ENCODE results near the gene DST. TPM values are rescaled to one million over a fixed set of nuclear protein-coding genes. Genes with fewer than 3 reads are reported as not detected.

Gene DST
- total and polyA plus RNA-seq, 4 donors = 325 to 525 (median 420) TPM

GRCh38 chr6:56534680-56535419, 107.8 kb downstream of the DST start:
- no peaks in the 10 kb centered on the region for H3K27me3 ChIP-seq (ENCODE audit: control insufficient read depth, insufficient read depth, low read length)
- H3K36me3 ChIP-seq (ENCODE audit: control insufficient read depth, insufficient read depth, low read length) = peaks cover 10% of the 10 kb centered on the region
- H3K4me3 ChIP-seq (ENCODE audit: low read depth, low read length) = no peak overlapping the region
- no peaks in the 10 kb centered on the region for H3K9me3 ChIP-seq (ENCODE audit: control insufficient read depth, insufficient read depth, low read length)
- WGBS (ENCODE audit: insufficient coverage) = 61% methylated on average over 5 of the region's 8 CpGs
- no peak for DNase-seq (ENCODE audit: low read depth in 4 of 6, low spot score in 6 of 6)
- H3K4me1 ChIP-seq (ENCODE audit: control insufficient read depth, insufficient read depth, low read length) = peaks cover 3% of the 10 kb centered on the region
- H3K27ac ChIP-seq (ENCODE audit: low read depth, low read length) = no peak overlapping the region

- DNase-seq (ENCODE audit: low read depth in 4 of 6, low spot score in 6 of 6) = peak in 1 of 6 donors; percentile 67
- H3K27ac ChIP-seq (ENCODE audit: low read depth, low read length) = no peak overlapping the region
Observed at GRCh38 chr6:56532766-56533551, 109.7 kb downstream of the DST start.

GRCh38 chr6:56531839-56532595, 110.7 kb downstream of the DST start:
- no peaks in the 10 kb centered on the region for H3K27me3 ChIP-seq (ENCODE audit: control insufficient read depth, insufficient read depth, low read length)
- no CpG with 5 or more reads among the region's 5 CpGs for WGBS (ENCODE audit: insufficient coverage)
- H3K4me1 ChIP-seq (ENCODE audit: control insufficient read depth, insufficient read depth, low read length) = peaks cover 3% of the 10 kb centered on the region
- H3K9me3 ChIP-seq (ENCODE audit: control insufficient read depth, insufficient read depth, low read length) = no peaks in the 10 kb centered on the region
- DNase-seq (ENCODE audit: low read depth in 4 of 6, low spot score in 6 of 6) = no peak
- peaks cover 10% of the 10 kb centered on the region for H3K36me3 ChIP-seq (ENCODE audit: control insufficient read depth, insufficient read depth, low read length)
- H3K4me3 ChIP-seq (ENCODE audit: low read depth, low read length) = no peak overlapping the region
- no peak overlapping the region for H3K27ac ChIP-seq (ENCODE audit: low read depth, low read length)

More at GRCh38 chr6:56532766-56533551, 109.7 kb downstream of the DST start:
- H3K9me3 ChIP-seq (ENCODE audit: control insufficient read depth, insufficient read depth, low read length) = no peaks in the 10 kb centered on the region
- H3K4me1 ChIP-seq (ENCODE audit: control insufficient read depth, insufficient read depth, low read length) = peaks cover 3% of the 10 kb centered on the region
- no peaks in the 10 kb centered on the region for H3K27me3 ChIP-seq (ENCODE audit: control insufficient read depth, insufficient read depth, low read length)
- WGBS (ENCODE audit: insufficient coverage) = 40% methylated on average over 1 of the region's 5 CpGs
- H3K4me3 ChIP-seq (ENCODE audit: low read depth, low read length) = no peak overlapping the region
- H3K36me3 ChIP-seq (ENCODE audit: control insufficient read depth, insufficient read depth, low read length) = peaks cover 10% of the 10 kb centered on the region

- whole genome bisulfite sequencing (ENCODE audit: insufficient coverage) = no CpG with 5 or more reads among the region's 4 CpGs
- Histone ChIP-seq H3K27me3 (ENCODE audit: control insufficient read depth, insufficient read depth, low read length) (no peaks in the 10 kb centered on the region), H3K27ac (ENCODE audit: low read depth, low read length) (no peak overlapping the region), H3K36me3 (ENCODE audit: control insufficient read depth, insufficient read depth, low read length) (peaks cover 5% of the 10 kb centered on the region), H3K9me3 (ENCODE audit: control insufficient read depth, insufficient read depth, low read length) (no peaks in the 10 kb centered on the region), H3K4me3 (ENCODE audit: low read depth, low read length) (no peak overlapping the region), H3K4me1 (ENCODE audit: control insufficient read depth, insufficient read depth, low read length) (no peaks in the 10 kb centered on the region)
- DNase-seq (ENCODE audit: low read depth in 4 of 6, low spot score in 6 of 6) = no peak
Observed at GRCh38 chr6:56529594-56530191, 113.0 kb downstream of the DST start.

- DNase-seq (ENCODE audit: low read depth in 4 of 6, low spot score in 6 of 6) = no peak
- Histone ChIP-seq H3K27ac (ENCODE audit: low read depth, low read length) (no peak overlapping the region), H3K27me3 (ENCODE audit: control insufficient read depth, insufficient read depth, low read length) (no peaks in the 10 kb centered on the region), H3K4me3 (ENCODE audit: low read depth, low read length) (no peak overlapping the region), H3K9me3 (ENCODE audit: control insufficient read depth, insufficient read depth, low read length) (no peaks in the 10 kb centered on the region), H3K36me3 (ENCODE audit: control insufficient read depth, insufficient read depth, low read length) (peaks cover 2% of the 10 kb centered on the region), H3K4me1 (ENCODE audit: control insufficient read depth, insufficient read depth, low read length) (no peaks in the 10 kb centered on the region)
- WGBS (ENCODE audit: insufficient coverage) = no CpG with 5 or more reads among the region's 3 CpGs
Observed at GRCh38 chr6:56528412-56528841, 114.3 kb downstream of the DST start.

- peaks cover 2% of the 10 kb centered on the region for H3K36me3 ChIP-seq (ENCODE audit: control insufficient read depth, insufficient read depth, low read length)
- H3K27ac ChIP-seq (ENCODE audit: low read depth, low read length) = no peak overlapping the region
- H3K9me3 ChIP-seq (ENCODE audit: control insufficient read depth, insufficient read depth, low read length) = no peaks in the 10 kb centered on the region
Observed at GRCh38 chr6:56527934-56528333, 114.8 kb downstream of the DST start.

GRCh38 chr6:56526860-56527544, 115.7 kb downstream of the DST start:
- no CpG with 5 or more reads among the region's 1 CpG for WGBS (ENCODE audit: insufficient coverage)
- Histone ChIP-seq H3K9me3 (ENCODE audit: control insufficient read depth, insufficient read depth, low read length) (no peaks in the 10 kb centered on the region), H3K27ac (ENCODE audit: low read depth, low read length) (peak overlapping the region; percentile 50), H3K27me3 (ENCODE audit: control insufficient read depth, insufficient read depth, low read length) (no peaks in the 10 kb centered on the region), H3K36me3 (ENCODE audit: control insufficient read depth, insufficient read depth, low read length) (peaks cover 2% of the 10 kb centered on the region), H3K4me3 (ENCODE audit: low read depth, low read length) (no peak overlapping the region), H3K4me1 (ENCODE audit: control insufficient read depth, insufficient read depth, low read length) (no peaks in the 10 kb centered on the region)
- DNase-seq (ENCODE audit: low read depth in 4 of 6, low spot score in 6 of 6) = no peak

More at GRCh38 chr6:56527934-56528333, 114.8 kb downstream of the DST start:
- DNase-seq (ENCODE audit: low read depth in 4 of 6, low spot score in 6 of 6) = no peak
- Histone ChIP-seq H3K27me3 (ENCODE audit: control insufficient read depth, insufficient read depth, low read length) (no peaks in the 10 kb centered on the region), H3K4me1 (ENCODE audit: control insufficient read depth, insufficient read depth, low read length) (no peaks in the 10 kb centered on the region), H3K4me3 (ENCODE audit: low read depth, low read length) (no peak overlapping the region)

- Histone ChIP-seq H3K27ac (ENCODE audit: low read depth, low read length) (peak overlapping the region; percentile 50), H3K4me1 (ENCODE audit: control insufficient read depth, insufficient read depth, low read length) (no peaks in the 10 kb centered on the region), H3K27me3 (ENCODE audit: control insufficient read depth, insufficient read depth, low read length) (no peaks in the 10 kb centered on the region), H3K9me3 (ENCODE audit: control insufficient read depth, insufficient read depth, low read length) (no peaks in the 10 kb centered on the region), H3K4me3 (ENCODE audit: low read depth, low read length) (no peak overlapping the region), H3K36me3 (ENCODE audit: control insufficient read depth, insufficient read depth, low read length) (no peaks in the 10 kb centered on the region)
- WGBS (ENCODE audit: insufficient coverage) = 45% methylated on average over 8 of the region's 11 CpGs
- DNase-seq (ENCODE audit: low read depth in 4 of 6, low spot score in 6 of 6) = peak in 2 of 6 donors; percentile 37 to 75
Observed at GRCh38 chr6:56525974-56526789, 116.5 kb downstream of the DST start.

Data from spinal cord (tissue), 10 donors.